Raji (cell line): Measurements from ENCODE around the gene NSUN2.

Source experiments
- POLR2A ChIP-seq: IDR thresholded peaks from 2 replicates; pipeline ENCODE4 v1.6.1; 2011; ENCODE audit warnings: low read depth, low read length, control low read depth; ENCODE audit not compliant: insufficient read depth

Gene NSUN2

GRCh38 chr5:6649681-6650080, 16.8 kb upstream of the NSUN2 start:
- TF ChIP-seq POLR2A, result no peak

DNA sequence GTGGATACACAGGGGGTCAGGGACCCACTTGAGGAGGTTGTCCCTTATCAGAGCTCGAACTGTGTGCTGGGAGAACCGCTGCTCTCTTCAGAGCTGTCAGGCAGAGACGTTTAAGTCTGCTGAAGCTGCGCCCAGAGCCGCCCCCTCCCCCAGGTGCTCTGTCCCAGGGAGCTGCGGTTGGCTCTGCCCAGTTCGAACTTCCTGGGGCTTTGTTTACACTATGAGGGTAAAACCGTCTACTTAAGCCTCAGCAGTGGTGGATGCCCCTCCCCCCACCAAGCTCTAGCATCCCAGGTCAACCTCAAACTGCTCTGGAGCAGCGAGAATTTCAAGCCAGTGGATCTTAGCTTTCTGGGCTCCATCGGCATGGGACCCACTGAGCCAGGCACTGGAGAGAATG, 16.3 kb upstream of the NSUN2 start:
- TF ChIP-seq POLR2A, result no peak

DNA sequence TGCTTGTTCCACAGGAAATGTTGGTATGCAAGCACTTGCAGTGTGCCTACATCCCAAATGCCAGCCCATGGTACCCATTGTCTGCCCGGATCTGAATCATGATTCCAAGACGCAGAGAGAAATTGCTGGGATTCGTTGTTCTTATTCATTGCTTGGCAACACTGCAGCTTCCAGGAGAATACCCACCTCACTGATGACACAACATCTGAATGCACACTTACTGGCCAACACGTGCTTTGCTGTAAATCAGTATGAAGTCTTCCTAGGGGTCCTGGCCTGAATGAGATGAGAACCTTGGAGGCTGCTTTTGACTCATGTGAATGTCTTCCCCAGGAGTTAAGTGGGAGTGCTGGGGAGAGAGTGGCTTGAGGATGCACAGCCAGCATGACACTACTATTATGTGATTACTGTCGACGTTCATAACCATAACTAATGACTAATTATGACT, 12.0 kb upstream of the NSUN2 start:
- no peak for TF ChIP-seq POLR2A

GRCh38 chr5:6642655-6643054, 9.8 kb upstream of the NSUN2 start:
- no peak for TF ChIP-seq POLR2A

DNA sequence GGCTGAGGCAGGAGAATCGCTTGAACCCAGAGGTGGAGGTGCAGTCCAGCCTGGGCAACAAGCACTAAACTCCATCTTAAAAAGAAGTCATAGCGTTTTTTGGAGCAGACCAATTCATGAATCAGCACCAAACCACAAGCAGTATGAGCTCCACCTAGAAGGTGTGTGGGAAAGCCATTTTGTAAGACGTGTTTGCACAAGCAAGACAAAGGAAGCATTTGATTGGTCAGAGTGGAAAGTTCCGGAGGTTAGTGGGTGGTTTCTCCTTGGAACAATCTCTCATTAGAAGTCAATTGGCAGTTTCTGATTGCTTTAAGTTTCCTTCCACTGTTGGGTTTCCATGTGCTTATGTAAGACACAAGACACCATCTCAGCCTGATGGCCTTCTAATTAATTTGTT, 5.4 kb upstream of the NSUN2 start:
- no peak for TF ChIP-seq POLR2A

GRCh38 chr5:6637590-6637989, 4.7 kb upstream of the NSUN2 start:
- no peak for TF ChIP-seq POLR2A

DNA sequence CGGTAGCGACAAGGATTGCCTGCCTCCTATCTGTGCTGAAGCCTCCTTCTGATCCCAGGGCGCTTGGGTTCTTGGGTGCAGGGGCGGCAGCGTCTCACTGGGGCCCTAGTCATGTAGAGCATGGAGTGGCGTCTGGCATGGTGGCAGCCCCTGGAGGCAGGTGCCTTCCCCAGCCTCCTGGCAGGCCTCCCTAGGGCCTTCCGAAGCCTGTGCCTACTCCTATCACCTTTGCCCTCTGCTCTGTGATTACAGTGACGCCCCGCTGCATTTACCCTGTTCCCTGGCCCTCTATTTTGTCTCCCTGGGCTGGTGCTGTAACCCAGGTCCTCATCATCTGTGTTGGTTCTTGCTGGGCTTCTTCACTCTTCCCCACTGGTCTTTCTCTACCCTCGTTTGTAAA, 4.2 kb upstream of the NSUN2 start:
- TF ChIP-seq POLR2A, result no peak

DNA sequence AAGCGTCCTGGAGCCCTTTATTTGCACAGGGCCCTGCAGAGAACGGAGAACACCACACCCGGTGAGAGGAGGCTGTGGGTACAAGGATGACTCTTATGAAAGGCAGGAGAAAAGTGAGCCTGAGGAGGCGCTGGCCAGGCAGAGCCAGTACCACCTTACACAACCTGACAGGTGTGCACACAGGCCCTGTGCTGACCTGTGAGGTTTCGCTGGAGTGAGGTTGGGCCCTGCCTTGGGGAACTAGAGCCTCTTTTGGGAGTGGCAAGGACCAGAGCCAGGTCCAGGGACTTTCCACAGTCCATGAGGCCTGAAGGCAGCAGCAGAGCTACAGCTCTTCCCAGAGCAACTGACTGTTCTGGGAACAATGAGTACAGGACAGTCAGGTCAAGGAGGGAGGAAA, 3.4 kb upstream of the NSUN2 start:
- TF ChIP-seq POLR2A, result no peak

- no peak for TF ChIP-seq POLR2A
Observed at GRCh38 chr5:6634788-6635430, 2.1 kb upstream of the NSUN2 start.

- TF ChIP-seq POLR2A, result no peak
Observed at GRCh38 chr5:6634306-6634705, 1.5 kb upstream of the NSUN2 start.

GRCh38 chr5:6633469-6634245, 813 bp upstream of the NSUN2 start:
- no peak; the same call in 1 of the 2 replicates for TF ChIP-seq POLR2A

- TF ChIP-seq POLR2A, result no peak
Observed at GRCh38 chr5:6632324-6632887, 438 bp downstream of the NSUN2 start.

- no peak for TF ChIP-seq POLR2A
Observed at GRCh38 chr5:6631441-6631840, 1.4 kb downstream of the NSUN2 start.

DNA sequence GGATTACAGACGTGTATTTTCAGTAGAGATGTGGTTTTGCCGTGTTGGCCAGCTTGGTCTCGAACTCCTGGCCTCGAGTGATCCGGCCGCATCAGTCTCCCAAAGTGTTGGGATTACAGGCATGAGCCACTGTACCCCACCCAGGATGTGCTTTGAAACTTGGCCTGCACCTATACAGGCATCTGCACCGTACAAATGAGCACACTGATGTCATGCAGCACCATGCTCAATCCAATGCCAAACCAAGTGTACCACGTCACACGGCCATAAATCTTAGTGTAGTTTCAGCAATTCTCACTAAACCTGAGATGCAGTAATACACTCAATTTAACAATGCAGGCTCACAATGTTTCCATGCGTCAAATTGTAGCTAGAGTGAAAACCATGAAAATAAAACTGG, 6.3 kb downstream of the NSUN2 start:
- TF ChIP-seq POLR2A, result no peak

DNA sequence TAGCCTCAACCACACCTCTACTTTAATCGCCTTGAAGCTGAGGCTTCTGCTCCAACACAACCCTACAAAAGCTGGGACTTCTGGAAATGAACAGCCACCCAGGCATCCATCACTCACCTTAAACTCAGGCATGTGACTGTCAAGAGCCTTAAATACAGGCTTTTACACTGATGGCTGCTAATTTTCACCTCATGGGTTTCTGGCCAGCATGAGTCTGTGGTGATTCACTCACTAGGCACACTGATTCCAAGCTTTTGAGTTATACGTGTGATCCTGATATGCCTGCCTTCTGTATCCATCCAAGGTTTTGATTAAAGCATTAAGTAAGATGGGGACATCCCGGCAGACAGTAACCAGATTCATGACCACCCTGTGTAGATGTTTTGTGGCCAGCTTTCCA, 8.9 kb downstream of the NSUN2 start:
- TF ChIP-seq POLR2A, result no peak

GRCh38 chr5:6623228-6623627, 9.6 kb downstream of the NSUN2 start:
- no peak for TF ChIP-seq POLR2A
